Neural cell (in vitro differentiated cells): ENCODE data around the gene RILPL2.

ENCODE experiments used
- EP300 ChIP-seq: fragments of 450-650 bp; conservative IDR thresholded peaks from 2 replicates; pipeline ENCODE4 v1.6.1; 2014; ENCODE audit warnings: antibody characterized with exemption, mild to moderate bottlenecking, moderate library complexity; ENCODE audit not compliant: poor library complexity, severe bottlenecking
- EZH2 ChIP-seq: fragments of 200-600, 300-800 bp; shearing (Covaris generic), sonication (generic); IDR thresholded peaks from 2 replicates; pipeline ENCODE4 v1.6.1; 2014; ENCODE audit warnings: antibody characterized with exemption, low read length, borderline replicate concordance, mild to moderate bottlenecking; ENCODE audit not compliant: insufficient read depth, poor library complexity, severe bottlenecking
- MXI1 ChIP-seq: fragments of 450-650 bp; conservative IDR thresholded peaks from 2 replicates; pipeline ENCODE4 v1.6.1; 2014; ENCODE audit warnings: antibody characterized with exemption, mild to moderate bottlenecking; ENCODE audit not compliant: poor library complexity, severe bottlenecking
- POLR2AphosphoS5 ChIP-seq: IDR thresholded peaks from 2 replicates; pipeline ENCODE4 v1.6.1; 2012
- RAD21 ChIP-seq: fragments of 450-650 bp; conservative IDR thresholded peaks from 2 replicates; pipeline ENCODE4 v1.6.1; 2014; ENCODE audit warnings: antibody characterized with exemption, mild to moderate bottlenecking, moderate library complexity
- REST ChIP-seq: IDR thresholded peaks from 2 replicates; pipeline ENCODE4 v1.6.1; 2012; ENCODE audit warnings: borderline replicate concordance
- SMC3 ChIP-seq: fragments of 450-650 bp; conservative IDR thresholded peaks from 2 replicates; pipeline ENCODE4 v1.6.1; 2014; ENCODE audit warnings: antibody characterized with exemption, mild to moderate bottlenecking, moderate library complexity; ENCODE audit not compliant: poor library complexity
- TAF1 ChIP-seq: IDR thresholded peaks from 2 replicates; pipeline ENCODE4 v1.6.1; 2012; ENCODE audit warnings: low read depth
- TF ChIP-seq, protein P1 (sequence below): fragments of 450-650 bp; IDR thresholded peaks from 2 replicates; pipeline ENCODE4 v1.5.1; 2014; ENCODE audit warnings: antibody characterized with exemption, mild to moderate bottlenecking, moderate library complexity; ENCODE audit not compliant: poor library complexity, severe bottlenecking

DNA sequence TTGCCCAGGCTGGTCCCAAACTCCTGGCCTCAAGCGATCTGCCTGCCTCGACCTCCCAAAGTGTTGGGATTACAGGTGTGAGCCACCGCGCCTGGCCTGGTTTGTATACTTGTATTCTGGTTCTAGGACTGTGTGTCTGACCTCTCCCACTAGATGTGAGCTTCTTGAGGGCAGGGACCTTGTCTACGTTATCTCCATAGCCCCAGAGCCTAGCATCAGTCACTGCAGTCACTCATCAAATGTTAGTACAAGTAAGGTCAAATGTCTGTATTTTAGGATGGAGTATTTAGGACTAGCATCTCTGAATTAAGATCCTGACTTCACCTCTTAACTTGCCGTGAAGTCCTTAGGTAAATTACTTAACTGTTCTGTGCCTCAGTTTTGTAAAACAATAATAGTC is 2.9 kb downstream of the RILPL2 start:
- no peak for TF ChIP-seq EP300
- TF ChIP-seq, protein P1, sequence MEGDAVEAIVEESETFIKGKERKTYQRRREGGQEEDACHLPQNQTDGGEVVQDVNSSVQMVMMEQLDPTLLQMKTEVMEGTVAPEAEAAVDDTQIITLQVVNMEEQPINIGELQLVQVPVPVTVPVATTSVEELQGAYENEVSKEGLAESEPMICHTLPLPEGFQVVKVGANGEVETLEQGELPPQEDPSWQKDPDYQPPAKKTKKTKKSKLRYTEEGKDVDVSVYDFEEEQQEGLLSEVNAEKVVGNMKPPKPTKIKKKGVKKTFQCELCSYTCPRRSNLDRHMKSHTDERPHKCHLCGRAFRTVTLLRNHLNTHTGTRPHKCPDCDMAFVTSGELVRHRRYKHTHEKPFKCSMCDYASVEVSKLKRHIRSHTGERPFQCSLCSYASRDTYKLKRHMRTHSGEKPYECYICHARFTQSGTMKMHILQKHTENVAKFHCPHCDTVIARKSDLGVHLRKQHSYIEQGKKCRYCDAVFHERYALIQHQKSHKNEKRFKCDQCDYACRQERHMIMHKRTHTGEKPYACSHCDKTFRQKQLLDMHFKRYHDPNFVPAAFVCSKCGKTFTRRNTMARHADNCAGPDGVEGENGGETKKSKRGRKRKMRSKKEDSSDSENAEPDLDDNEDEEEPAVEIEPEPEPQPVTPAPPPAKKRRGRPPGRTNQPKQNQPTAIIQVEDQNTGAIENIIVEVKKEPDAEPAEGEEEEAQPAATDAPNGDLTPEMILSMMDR: no peak
- TF ChIP-seq SMC3: no peak
- TF ChIP-seq REST: no peak
- TF ChIP-seq MXI1: no peak
- TF ChIP-seq EZH2: no peak
- TF ChIP-seq POLR2AphosphoS5: no peak
- no peak for TF ChIP-seq RAD21
- no peak for TF ChIP-seq TAF1
